ENCODE data around the gene PPP2R2C.

DNA sequence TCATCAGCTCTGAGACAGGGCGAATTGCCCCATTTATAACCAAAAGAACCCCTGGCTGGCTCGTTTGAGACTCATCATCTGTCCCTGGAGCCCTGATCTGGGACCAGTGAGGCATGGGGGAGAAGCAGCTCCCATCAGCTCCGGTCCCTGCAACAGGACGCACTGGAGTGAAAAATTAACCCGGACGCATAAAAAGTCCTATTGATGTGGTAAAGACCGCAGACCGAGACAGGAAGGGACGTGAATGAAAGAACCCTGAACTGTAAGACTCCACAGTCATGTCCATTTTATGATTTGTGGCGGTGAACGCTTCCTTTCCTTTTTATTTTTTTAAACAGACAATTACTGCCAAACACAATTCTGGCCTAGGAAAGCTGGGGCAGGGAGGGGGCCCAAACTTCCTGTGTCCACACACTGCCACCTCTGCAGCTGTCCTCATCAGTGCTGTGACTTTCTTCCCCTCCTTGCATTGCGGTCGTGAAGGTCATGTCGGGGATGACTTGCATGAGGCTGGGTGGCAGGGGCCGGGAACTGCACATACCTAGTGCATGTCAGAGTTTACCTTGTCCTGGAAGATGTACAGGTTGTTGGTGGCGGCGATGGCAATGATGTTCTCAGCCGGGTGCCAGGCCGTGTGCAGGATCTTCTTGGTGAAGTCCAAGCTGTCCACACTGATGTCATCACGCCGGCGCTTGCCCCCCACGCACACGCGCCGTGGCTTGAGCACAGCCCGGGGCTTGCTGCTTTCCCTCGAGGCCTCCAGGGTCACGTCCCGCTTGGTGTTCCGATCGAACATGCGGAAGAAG, 149.4 kb downstream of the PPP2R2C start:
- TF ChIP-seq, protein P1, sequence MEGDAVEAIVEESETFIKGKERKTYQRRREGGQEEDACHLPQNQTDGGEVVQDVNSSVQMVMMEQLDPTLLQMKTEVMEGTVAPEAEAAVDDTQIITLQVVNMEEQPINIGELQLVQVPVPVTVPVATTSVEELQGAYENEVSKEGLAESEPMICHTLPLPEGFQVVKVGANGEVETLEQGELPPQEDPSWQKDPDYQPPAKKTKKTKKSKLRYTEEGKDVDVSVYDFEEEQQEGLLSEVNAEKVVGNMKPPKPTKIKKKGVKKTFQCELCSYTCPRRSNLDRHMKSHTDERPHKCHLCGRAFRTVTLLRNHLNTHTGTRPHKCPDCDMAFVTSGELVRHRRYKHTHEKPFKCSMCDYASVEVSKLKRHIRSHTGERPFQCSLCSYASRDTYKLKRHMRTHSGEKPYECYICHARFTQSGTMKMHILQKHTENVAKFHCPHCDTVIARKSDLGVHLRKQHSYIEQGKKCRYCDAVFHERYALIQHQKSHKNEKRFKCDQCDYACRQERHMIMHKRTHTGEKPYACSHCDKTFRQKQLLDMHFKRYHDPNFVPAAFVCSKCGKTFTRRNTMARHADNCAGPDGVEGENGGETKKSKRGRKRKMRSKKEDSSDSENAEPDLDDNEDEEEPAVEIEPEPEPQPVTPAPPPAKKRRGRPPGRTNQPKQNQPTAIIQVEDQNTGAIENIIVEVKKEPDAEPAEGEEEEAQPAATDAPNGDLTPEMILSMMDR (IDR thresholded peaks at IDR 0.05) = no peak
- no peak for TF ChIP-seq POLR2A (IDR thresholded peaks at IDR 0.05)

All from body of pancreas (tissue), 4 donors.